ENCODE measurements around the gene FBXO34. TPM values are rescaled to one million over a fixed set of nuclear protein-coding genes. Genes with fewer than 3 reads are reported as not detected.
"Not testable (repeated sequence)": the region's sequence is repeated elsewhere in the genome, so short reads cannot be mapped to it uniquely, and the experiment has no call there.

Gene FBXO34
- total RNA-seq, 2 experiments from 2014 or later, result 28.3 to 29.7 TPM

DNA sequence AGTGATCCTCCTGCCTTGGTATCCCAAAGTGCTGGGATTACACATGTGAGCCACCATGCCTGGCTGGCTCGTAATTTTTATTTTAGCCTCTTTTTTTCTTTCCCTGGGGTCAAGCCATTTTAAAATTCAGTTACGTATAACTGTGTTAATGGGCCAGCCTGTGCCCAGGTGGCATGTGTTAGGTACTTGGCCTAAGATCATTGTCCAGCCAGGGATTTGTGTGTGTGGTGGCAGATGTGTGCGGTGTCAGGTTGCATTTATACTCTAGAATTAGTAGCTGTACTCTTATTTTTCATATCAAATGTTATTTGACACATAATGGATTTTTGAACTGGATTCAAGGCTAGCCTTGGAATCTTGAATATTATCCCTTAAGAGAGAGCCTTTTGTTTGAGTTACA lies 69.3 kb downstream of the FBXO34 start:
- no peak overlapping the region for H3K4me3 Mint-ChIP-seq
- H3K4me1 ChIP-seq (ENCODE audit: insufficient read depth, low read length), result peaks cover 44% of the 10 kb centered on the region

DNA sequence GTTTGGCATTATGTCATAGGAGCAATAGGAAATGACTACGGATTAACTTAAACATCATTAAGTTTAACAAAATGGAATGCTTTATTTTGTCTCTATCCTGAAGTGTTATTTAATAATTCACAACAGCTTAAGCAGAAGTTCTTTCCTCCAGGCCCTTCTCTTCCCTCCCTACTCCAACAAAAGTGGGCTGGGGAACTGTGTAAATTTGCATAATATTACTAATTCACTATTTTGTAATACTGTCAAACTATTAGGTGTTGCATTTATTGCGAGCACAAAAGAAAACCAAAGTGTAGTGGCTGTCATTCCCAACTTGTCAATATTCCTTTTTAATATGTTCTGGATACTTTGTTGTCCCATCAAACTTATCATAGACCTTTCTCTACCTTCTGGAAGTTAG lies 70.6 kb downstream of the FBXO34 start:
- Mint-ChIP-seq H3K4me3 (no peak overlapping the region), H3K27me3 (no peaks in the 10 kb centered on the region), H3K9me3 (no peaks in the 10 kb centered on the region), H3K27ac (no peak overlapping the region), H3K36me3 (ENCODE audit: low read depth) (no peaks in the 10 kb centered on the region), H3K4me1 (ENCODE audit: low read depth) (peaks cover 82% of the 10 kb centered on the region)
- peaks cover 38% of the 10 kb centered on the region for H3K4me1 ChIP-seq (ENCODE audit: insufficient read depth, low read length)
- H3K36me3 ChIP-seq (ENCODE audit: insufficient read depth, low read length), result no peaks in the 10 kb centered on the region
- no peak overlapping the region for H3K27ac ChIP-seq (ENCODE audit: low read depth in 1 of 2, low read length in 2 of 2)
- ChIA-PET CTCF (no interaction called here), POLR2A (no interaction called here)
- no peak for TF ChIP-seq CTCF (IDR thresholded peaks at IDR 0.05)
- H3K9me3 ChIP-seq (ENCODE audit: control insufficient read depth in 1 of 2, insufficient read depth in 1 of 2, low read length in 2 of 2), result no peaks in the 10 kb centered on the region
- ATAC-seq (ENCODE audit: poor library complexity), result no peak
- no peak overlapping the region for H3K4me3 ChIP-seq (ENCODE audit: low read length)
- DNase-seq, result no peak
- H3K27me3 ChIP-seq (ENCODE audit: control insufficient read depth in 1 of 2, insufficient read depth in 2 of 2, low read length in 2 of 2), result no peaks in the 10 kb centered on the region
- intact Hi-C loops (cut with DNase I, micrococcal nuclease), result no loop called here

More for the DNA sequence above, 69.3 kb downstream of the FBXO34 start:
- ChIA-PET CTCF (interaction anchor here (1.8 kb wide), 1 partner anchor 14 kb away, joined by 7 read pairs; no protein-coding TSS in a partner anchor), POLR2A (interaction anchor here (0.6 kb wide), 1 partner anchor 943 kb away, joined by 6 read pairs; no protein-coding TSS in a partner anchor)
- intact Hi-C loops (cut with DNase I, micrococcal nuclease), result no loop called here
- Mint-ChIP-seq H3K27ac (no peak overlapping the region), H3K4me1 (ENCODE audit: low read depth) (peaks cover 81% of the 10 kb centered on the region), H3K36me3 (ENCODE audit: low read depth) (no peaks in the 10 kb centered on the region), H3K9me3 (no peaks in the 10 kb centered on the region), H3K27me3 (no peaks in the 10 kb centered on the region)
- no peak overlapping the region for H3K4me3 ChIP-seq (ENCODE audit: low read length)
- H3K27me3 ChIP-seq (ENCODE audit: control insufficient read depth in 1 of 2, insufficient read depth in 2 of 2, low read length in 2 of 2), result no peaks in the 10 kb centered on the region
- ATAC-seq (ENCODE audit: poor library complexity) (no peak), DNase-seq (no peak)
- no peak overlapping the region for H3K27ac ChIP-seq (ENCODE audit: low read depth in 1 of 2, low read length in 2 of 2)
- H3K9me3 ChIP-seq (ENCODE audit: control insufficient read depth in 1 of 2, insufficient read depth in 1 of 2, low read length in 2 of 2), result no peaks in the 10 kb centered on the region
- no peaks in the 10 kb centered on the region for H3K36me3 ChIP-seq (ENCODE audit: insufficient read depth, low read length)
- no peak for TF ChIP-seq CTCF (IDR thresholded peaks at IDR 0.05)

- H3K9me3 Mint-ChIP-seq; DNase-seq; H3K4me3 ChIP-seq (ENCODE audit: low read length); H3K9me3 ChIP-seq (ENCODE audit: control insufficient read depth in 1 of 2, insufficient read depth in 1 of 2, low read length in 2 of 2); intact Hi-C loops (cut with DNase I, micrococcal nuclease); H3K27ac ChIP-seq (ENCODE audit: low read depth in 1 of 2, low read length in 2 of 2); H3K27ac Mint-ChIP-seq; H3K36me3 Mint-ChIP-seq (ENCODE audit: low read depth); H3K4me3 Mint-ChIP-seq; H3K27me3 Mint-ChIP-seq; POLR2A ChIA-PET; H3K27me3 ChIP-seq (ENCODE audit: control insufficient read depth in 1 of 2, insufficient read depth in 2 of 2, low read length in 2 of 2); H3K36me3 ChIP-seq (ENCODE audit: insufficient read depth, low read length); ATAC-seq (ENCODE audit: poor library complexity): not testable (repeated sequence)
- H3K4me1 Mint-ChIP-seq (ENCODE audit: low read depth), result peaks cover 85% of the 10 kb centered on the region
- CTCF ChIA-PET, result interaction anchor here (1.3 kb wide), 1 partner anchor 10 kb away, joined by 4 read pairs; no protein-coding TSS in a partner anchor
- peaks cover 28% of the 10 kb centered on the region for H3K4me1 ChIP-seq (ENCODE audit: insufficient read depth, low read length)
These were observed 73.5 kb downstream of the FBXO34 start for GRCh38 chr14:55344582-55345163.

- Histone ChIP-seq H3K36me3 (ENCODE audit: insufficient read depth, low read length) (peaks cover 17% of the 10 kb centered on the region), H3K4me3 (ENCODE audit: low read length) (no peak overlapping the region), H3K27ac (ENCODE audit: low read depth in 1 of 2, low read length in 2 of 2) (no peak overlapping the region), H3K4me1 (ENCODE audit: insufficient read depth, low read length) (peaks cover 15% of the 10 kb centered on the region), H3K9me3 (ENCODE audit: control insufficient read depth in 1 of 2, insufficient read depth in 1 of 2, low read length in 2 of 2) (no peaks in the 10 kb centered on the region), H3K27me3 (ENCODE audit: control insufficient read depth in 1 of 2, insufficient read depth in 2 of 2, low read length in 2 of 2) (no peaks in the 10 kb centered on the region)
- Mint-ChIP-seq H3K9me3 (no peaks in the 10 kb centered on the region), H3K36me3 (ENCODE audit: low read depth) (peaks cover 20% of the 10 kb centered on the region), H3K27ac (no peak overlapping the region), H3K27me3 (no peaks in the 10 kb centered on the region), H3K4me3 (no peak overlapping the region), H3K4me1 (ENCODE audit: low read depth) (peaks cover 62% of the 10 kb centered on the region)
- no peak for DNase-seq
- POLR2A ChIA-PET, result interaction anchor here (1.1 kb wide), 1 partner anchor 9 kb away, joined by 5 read pairs; no protein-coding TSS in a partner anchor
- no peak for ATAC-seq (ENCODE audit: poor library complexity)
- intact Hi-C loops (cut with DNase I, micrococcal nuclease), result no loop called here
- CTCF ChIA-PET, result interaction anchor here (1.3 to 1.4 kb wide), 2 partner anchors 9 to 10 kb away, joined by 3 to 4 read pairs; no protein-coding TSS in a partner anchor
- no peak for TF ChIP-seq CTCF (IDR thresholded peaks at IDR 0.05)
These were observed 75.8 kb downstream of the FBXO34 start for GRCh38 chr14:55347040-55347439.

Measured in CD4-positive, alpha-beta T cell (primary cell).